HEK293 (cell line): ENCODE data around the gene REEP5.

ENCODE experiments used
- IKZF3 ChIP-seq: fragments of 450-650 bp; IDR thresholded peaks from 2 replicates; pipeline ENCODE4 v1.5.0; 2018; ENCODE audit warnings: missing biosample characterization, mild to moderate bottlenecking, missing genetic modification characterization, moderate library complexity
- INSM2 ChIP-seq: fragments of 450-650 bp; formaldehyde crosslinking; IDR thresholded peaks from 2 replicates; pipeline ENCODE4 v1.5.1; 2016; ENCODE audit warnings: missing biosample characterization, missing genetic modification characterization
- KLF7 ChIP-seq: fragments of 450-650 bp; formaldehyde crosslinking; IDR thresholded peaks from 2 replicates; pipeline ENCODE4 v1.5.1; 2016; ENCODE audit warnings: missing biosample characterization, missing genetic modification characterization, borderline replicate concordance
- KLF9 ChIP-seq: fragments of 450-650 bp; formaldehyde crosslinking; IDR thresholded peaks from 2 replicates; pipeline ENCODE4 v1.5.1; 2016; ENCODE audit warnings: missing biosample characterization, missing genetic modification characterization, low read depth
- OSR2 ChIP-seq: fragments of 450-650 bp; formaldehyde crosslinking; IDR thresholded peaks from 2 replicates; pipeline ENCODE4 v1.5.1; 2016; ENCODE audit warnings: missing biosample characterization, missing genetic modification characterization
- OVOL3 ChIP-seq: fragments of 450-650 bp; formaldehyde crosslinking; IDR thresholded peaks from 2 replicates; pipeline ENCODE4 v1.5.1; 2016; ENCODE audit warnings: missing biosample characterization, missing genetic modification characterization
- PRDM10 ChIP-seq: fragments of 450-650 bp; formaldehyde crosslinking; IDR thresholded peaks from 2 replicates; pipeline ENCODE4 v1.5.1; 2016; ENCODE audit warnings: missing biosample characterization, missing genetic modification characterization
- REPIN1 ChIP-seq: fragments of 450-650 bp; formaldehyde crosslinking; IDR thresholded peaks from 2 replicates; pipeline ENCODE4 v1.5.1; 2017; ENCODE audit warnings: missing biosample characterization, missing genetic modification characterization, low read depth
- SP7 ChIP-seq: fragments of 450-650 bp; formaldehyde crosslinking; IDR thresholded peaks from 2 replicates; pipeline ENCODE4 v1.5.1; 2016; ENCODE audit warnings: missing biosample characterization, missing genetic modification characterization
- ZBTB11 ChIP-seq: fragments of 450-650 bp; formaldehyde crosslinking; conservative IDR thresholded peaks from 2 replicates; pipeline ENCODE4 v1.5.1; 2016; ENCODE audit warnings: low read depth, missing biosample characterization, missing genetic modification characterization
- ZBTB17 ChIP-seq: fragments of 450-650 bp; formaldehyde crosslinking; IDR thresholded peaks from 2 replicates; pipeline ENCODE4 v1.5.1; 2016; ENCODE audit warnings: missing biosample characterization, missing genetic modification characterization
- ZBTB21 ChIP-seq: fragments of 450-650 bp; formaldehyde crosslinking; IDR thresholded peaks from 2 replicates; pipeline ENCODE4 v1.5.1; 2017; ENCODE audit warnings: missing biosample characterization, missing genetic modification characterization
- ZBTB26 ChIP-seq: fragments of 450-650 bp; formaldehyde crosslinking; optimal IDR thresholded peaks from 2 replicates; pipeline ENCODE3; 2016; ENCODE audit warnings: missing biosample characterization, mild to moderate bottlenecking, missing genetic modification characterization
- ZBTB44 ChIP-seq: fragments of 450-650 bp; IDR thresholded peaks from 2 replicates; pipeline ENCODE4 v1.5.1; 2018; ENCODE audit warnings: missing biosample characterization, mild to moderate bottlenecking, missing genetic modification characterization
- ZNF121 ChIP-seq: fragments of 450-650 bp; formaldehyde crosslinking; IDR thresholded peaks from 2 replicates; pipeline ENCODE4 v1.5.1; 2016; ENCODE audit warnings: missing biosample characterization, missing genetic modification characterization
- ZNF184 ChIP-seq: fragments of 450-650 bp; IDR thresholded peaks from 2 replicates; pipeline ENCODE4 v1.5.1; 2018; ENCODE audit warnings: missing biosample characterization, mild to moderate bottlenecking, missing genetic modification characterization
- ZNF335 ChIP-seq: fragments of 450-650 bp; formaldehyde crosslinking; conservative IDR thresholded peaks from 2 replicates; pipeline ENCODE4 v1.5.1; 2016; ENCODE audit warnings: missing biosample characterization, missing genetic modification characterization
- ZNF366 ChIP-seq: fragments of 450-650 bp; formaldehyde crosslinking; conservative IDR thresholded peaks from 2 replicates; pipeline ENCODE4 v1.5.1; 2016; ENCODE audit warnings: missing biosample characterization, missing genetic modification characterization
- ZNF391 ChIP-seq: fragments of 450-650 bp; formaldehyde crosslinking; IDR thresholded peaks from 2 replicates; pipeline ENCODE4 v1.5.1; 2016; ENCODE audit warnings: low read depth, missing biosample characterization, missing genetic modification characterization, borderline replicate concordance
- ZNF423 ChIP-seq: fragments of 450-650 bp; formaldehyde crosslinking; IDR thresholded peaks from 2 replicates; pipeline ENCODE4 v1.5.1; 2016; ENCODE audit warnings: missing biosample characterization, missing genetic modification characterization
- ZNF449 ChIP-seq: fragments of 450-650 bp; formaldehyde crosslinking; IDR thresholded peaks from 2 replicates; pipeline ENCODE4 v1.5.1; 2017; ENCODE audit warnings: missing biosample characterization, mild to moderate bottlenecking, missing genetic modification characterization, moderate library complexity
- ZNF660 ChIP-seq: fragments of 450-650 bp; IDR thresholded peaks from 2 replicates; pipeline ENCODE4 v1.5.1; 2018; ENCODE audit warnings: missing biosample characterization, mild to moderate bottlenecking, missing genetic modification characterization
- ZSCAN4 ChIP-seq: fragments of 450-650 bp; formaldehyde crosslinking; IDR thresholded peaks from 2 replicates; pipeline ENCODE4 v1.5.1; 2017; ENCODE audit warnings: missing biosample characterization, missing genetic modification characterization

REEP5 gene

GRCh38 chr5:112921026-112921832 is 798 bp downstream of the REEP5 start (continued):
- TF ChIP-seq OSR2 (tag by site-specific recombination) (peak; percentile 76), REPIN1 (tag by site-specific recombination) (0 out of 2 replicates have a peak, but pooled peaks have one; percentile 41), ZNF184 (0 out of 2 replicates have a peak, but pooled peaks have one; percentile 25), ZNF335 (tag by site-specific recombination) (no peak), ZNF391 (tag by site-specific recombination) (peak; percentile 22; the same call in 1 of the 2 replicates), ZNF423 (tag by site-specific recombination) (peak; percentile 96), KLF9 (peak; percentile 69), ZNF660 (tag by site-specific recombination) (0 out of 2 replicates have a peak, but pooled peaks have one; percentile 23), ZNF449 (tag by site-specific recombination) (no peak), ZBTB26 (peak; percentile 89), ZBTB17 (tag by site-specific recombination) (peak; percentile 86), ZBTB11 (tag by site-specific recombination) (peak; percentile 31; the same call in 1 of the 2 replicates), PRDM10 (tag by site-specific recombination) (peak; percentile 48; the same call in 1 of the 2 replicates), ZNF121 (0 out of 2 replicates have a peak, but pooled peaks have one; percentile 24), ZNF366 (tag by site-specific recombination) (peak; percentile 73; the same call in 1 of the 2 replicates), IKZF3 (tag by site-specific recombination) (peak; percentile 84), ZSCAN4 (tag by site-specific recombination) (peak; percentile 54; the same call in 1 of the 2 replicates), INSM2 (tag by site-specific recombination) (no peak), ZBTB21 (tag by site-specific recombination) (no peak), OVOL3 (tag by site-specific recombination) (0 out of 2 replicates have a peak, but pooled peaks have one; percentile 26), SP7 (tag by site-specific recombination) (peak; percentile 56), KLF7 (tag by site-specific recombination) (peak; percentile 86; the same call in 1 of the 2 replicates), ZBTB44 (tag by site-specific recombination) (peak; percentile 89)
